HEK293T (cell line): ENCODE measurements around the gene AMZ1.
A peak's percentile ranks its signal among the peaks of the same experiment; 100 is the strongest.
"Not testable (repeated sequence)": the region's sequence is repeated elsewhere in the genome, so short reads cannot be mapped to it uniquely, and the experiment has no call there.

Experiments used
- CTCF ChIA-PET: fragments of 350-600 bp; formaldehyde crosslinking; extraction: SDS; loops from one replicate; lab custom pipeline; 2021; ENCODE audit warnings: antibody characterized with exemption, inconsistent platforms; lab: Yijun Ruan, JAX
- POLR2A ChIA-PET: fragments of 350-600 bp; formaldehyde crosslinking; extraction: SDS; loops from one replicate; lab custom pipeline; 2020; ENCODE audit warnings: antibody characterized with exemption, inconsistent platforms; lab: Yijun Ruan, JAX
- DNase-seq: peaks from one replicate; pipeline ENCODE4 v3.0.0; 2012; ENCODE audit warnings: mixed read lengths; ENCODE audit errors: extremely low spot score
- ARNT ChIP-seq: fragments of 450-650 bp; IDR thresholded peaks from 2 replicates; pipeline ENCODE4 v1.6.1; 2017; ENCODE audit warnings: mild to moderate bottlenecking
- BHLHE40 ChIP-seq: fragments of 450-650 bp; IDR thresholded peaks from 2 replicates; pipeline ENCODE4 v1.6.1; 2016; ENCODE audit warnings: mild to moderate bottlenecking, moderate library complexity, borderline replicate concordance
- CTBP1 ChIP-seq: fragments of 450-650 bp; IDR thresholded peaks from 2 replicates; pipeline ENCODE4 v1.6.1; 2016; ENCODE audit warnings: borderline replicate concordance
- ELF4 ChIP-seq: fragments of 450-650 bp; IDR thresholded peaks from 2 replicates; pipeline ENCODE4 v1.6.1; 2017; ENCODE audit warnings: antibody characterized with exemption
- FOXA1 ChIP-seq: fragments of 450-650 bp; IDR thresholded peaks from 2 replicates; pipeline ENCODE4 v1.6.1; 2016; ENCODE audit warnings: mild to moderate bottlenecking
- FOXK2 ChIP-seq: fragments of 450-650 bp; IDR thresholded peaks from 2 replicates; pipeline ENCODE4 v1.6.1; 2016; ENCODE audit warnings: mild to moderate bottlenecking
- FOXM1 ChIP-seq: fragments of 450-650 bp; IDR thresholded peaks from 2 replicates; pipeline ENCODE4 v1.6.1; 2017; ENCODE audit warnings: mild to moderate bottlenecking, borderline replicate concordance
- HDGF ChIP-seq: fragments of 450-650 bp; IDR thresholded peaks from 2 replicates; pipeline ENCODE4 v1.6.1; 2017; ENCODE audit warnings: antibody characterized with exemption, borderline replicate concordance
- L3MBTL2 ChIP-seq: fragments of 450-650 bp; conservative IDR thresholded peaks from 2 replicates; pipeline ENCODE4 v1.6.1; 2016; ENCODE audit warnings: mild to moderate bottlenecking
- LEF1 ChIP-seq: fragments of 450-650 bp; IDR thresholded peaks from 2 replicates; pipeline ENCODE4 v1.6.1; 2017; ENCODE audit warnings: mild to moderate bottlenecking, borderline replicate concordance
- NFRKB ChIP-seq: fragments of 450-650 bp; IDR thresholded peaks from 2 replicates; pipeline ENCODE4 v1.6.1; 2016; ENCODE audit warnings: mild to moderate bottlenecking, moderate library complexity
- SP1 ChIP-seq: fragments of 450-650 bp; IDR thresholded peaks from 2 replicates; pipeline ENCODE4 v1.6.1; 2017
- SUZ12 ChIP-seq: fragments of 450-650 bp; IDR thresholded peaks from 2 replicates; pipeline ENCODE4 v1.6.1; 2016; ENCODE audit warnings: mild to moderate bottlenecking
- TARDBP ChIP-seq: fragments of 450-650 bp; IDR thresholded peaks from 2 replicates; pipeline ENCODE4 v1.6.1; 2016
- ZNF384 ChIP-seq: fragments of 450-650 bp; IDR thresholded peaks from 2 replicates; pipeline ENCODE4 v1.6.1; 2016
- TF ChIP-seq, protein P1 (sequence below): fragments of 450-650 bp; IDR thresholded peaks from 2 replicates; pipeline ENCODE4 v1.6.1; 2016

AMZ1 gene

GRCh38 chr7:2675256-2675764, 12.7 kb upstream of the AMZ1 start:
- ChIA-PET CTCF (no interaction called here), POLR2A (no interaction called here)
- DNase-seq = no peak
- no peak for TF ChIP-seq ELF4
- no peak for TF ChIP-seq SP1
- no peak for TF ChIP-seq FOXK2
- no peak for TF ChIP-seq ARNT
- TF ChIP-seq NFRKB = no peak
- no peak for TF ChIP-seq ZNF384
- TF ChIP-seq HDGF = no peak
- no peak for TF ChIP-seq FOXM1
- no peak for TF ChIP-seq CTBP1
- TF ChIP-seq, protein P1, sequence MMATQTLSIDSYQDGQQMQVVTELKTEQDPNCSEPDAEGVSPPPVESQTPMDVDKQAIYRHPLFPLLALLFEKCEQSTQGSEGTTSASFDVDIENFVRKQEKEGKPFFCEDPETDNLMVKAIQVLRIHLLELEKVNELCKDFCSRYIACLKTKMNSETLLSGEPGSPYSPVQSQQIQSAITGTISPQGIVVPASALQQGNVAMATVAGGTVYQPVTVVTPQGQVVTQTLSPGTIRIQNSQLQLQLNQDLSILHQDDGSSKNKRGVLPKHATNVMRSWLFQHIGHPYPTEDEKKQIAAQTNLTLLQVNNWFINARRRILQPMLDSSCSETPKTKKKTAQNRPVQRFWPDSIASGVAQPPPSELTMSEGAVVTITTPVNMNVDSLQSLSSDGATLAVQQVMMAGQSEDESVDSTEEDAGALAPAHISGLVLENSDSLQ = no peak

DNA sequence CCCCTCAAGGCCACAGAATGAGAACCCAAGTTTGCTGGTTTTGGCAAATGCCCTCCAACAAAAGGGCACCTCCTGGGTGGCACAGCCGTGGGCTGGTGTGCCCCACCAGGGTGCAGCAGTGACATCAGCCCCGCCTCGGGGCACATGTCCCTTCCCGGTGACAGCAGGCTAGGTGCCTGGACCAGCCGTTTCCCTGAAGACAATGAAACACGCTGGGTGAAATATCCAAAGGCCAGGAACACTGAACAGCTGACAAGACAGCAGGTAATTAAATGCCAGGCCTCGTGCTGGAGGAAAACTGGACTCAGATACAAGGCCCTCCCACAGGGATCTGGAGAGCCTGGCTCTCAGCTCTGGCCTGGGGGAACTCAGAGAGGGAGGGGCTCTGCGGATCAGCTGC, 11.4 kb upstream of the AMZ1 start:
- POLR2A ChIA-PET, DNase-seq, CTCF ChIA-PET: not testable (repeated sequence)

DNA sequence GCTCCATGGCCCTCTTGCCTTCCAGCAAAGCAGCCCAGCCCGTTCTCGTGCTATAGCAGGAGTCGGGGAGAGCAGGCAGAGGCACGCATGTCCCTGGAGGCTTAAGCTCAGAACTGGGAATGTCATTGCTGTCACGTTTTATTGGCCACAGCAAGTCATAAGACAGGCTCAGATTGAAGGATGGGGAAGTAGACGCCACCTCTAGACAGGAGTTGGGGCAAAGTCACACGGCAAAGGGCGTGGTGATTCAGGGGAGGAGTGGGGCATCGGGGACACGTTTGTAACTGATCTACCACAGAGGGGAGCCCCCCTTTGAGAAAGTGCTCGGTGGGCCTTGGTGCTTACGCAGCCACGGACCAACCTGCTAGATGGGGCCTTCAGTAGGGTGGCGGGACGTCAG, 9.5 kb upstream of the AMZ1 start:
- CTCF ChIA-PET, DNase-seq, POLR2A ChIA-PET: not testable (repeated sequence)

DNA sequence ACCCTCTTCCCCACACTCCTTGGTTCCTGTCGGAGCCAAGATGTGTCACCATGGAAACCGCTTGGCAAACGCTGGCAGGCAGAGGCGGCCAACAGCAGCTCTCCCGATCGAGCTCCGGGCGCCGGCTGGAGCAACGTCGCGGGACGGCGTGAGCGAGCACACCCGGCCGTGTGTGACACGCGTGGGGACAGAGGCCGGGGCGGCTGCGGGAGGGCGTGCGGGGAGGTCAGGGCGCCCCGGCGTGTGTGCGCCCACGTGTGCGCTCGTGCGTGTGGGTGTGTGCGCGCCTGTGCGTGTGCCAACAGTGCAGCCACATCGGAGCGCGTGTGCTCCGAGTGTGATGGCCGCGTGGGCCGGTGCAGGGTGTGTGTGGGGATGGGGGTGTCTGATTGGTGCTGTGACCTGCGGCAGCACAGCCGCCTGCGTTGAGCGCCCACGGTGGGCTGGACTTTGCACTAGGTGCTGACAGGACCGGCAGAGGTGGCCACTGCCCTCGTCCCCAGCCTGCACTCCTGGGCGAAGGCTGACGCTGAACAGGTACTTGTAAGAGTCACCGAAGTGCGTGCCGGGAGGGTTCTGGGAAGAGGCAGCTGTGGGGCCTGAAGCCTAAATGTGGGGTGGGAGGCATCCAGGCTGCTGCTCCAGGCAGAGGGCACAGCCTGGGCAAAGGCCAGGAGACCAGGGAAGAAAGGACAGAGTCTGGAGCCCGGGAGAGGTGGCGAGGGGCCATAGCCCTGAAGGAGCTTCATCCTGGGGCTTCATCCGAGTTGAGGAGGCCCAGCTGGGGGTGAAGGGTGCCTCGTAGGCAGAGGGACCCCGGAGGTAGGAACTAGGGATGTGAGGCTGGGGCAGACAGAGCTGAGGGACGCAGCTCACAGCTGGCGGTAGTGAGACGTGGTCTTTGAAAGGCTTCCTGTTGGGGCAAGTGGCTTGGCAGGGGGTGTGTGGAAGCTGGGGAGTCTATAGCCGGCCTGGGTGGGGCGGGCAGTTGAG, 8.6 kb upstream of the AMZ1 start:
- DNase-seq, POLR2A ChIA-PET: not testable (repeated sequence)
- CTCF ChIA-PET = interaction anchor here (0.6 to 1.8 kb wide), 4 partner anchors 12 to 211 kb away, joined by 3 to 7 read pairs (median 4); no protein-coding TSS in a partner anchor

- DNase-seq = no peak
- CTCF ChIA-PET = interaction anchor here (0.6 to 1.8 kb wide), 8 partner anchors 11 to 229 kb away, joined by 3 to 7 read pairs (median 4); no protein-coding TSS in a partner anchor
- POLR2A ChIA-PET = no interaction called here
- no peak for TF ChIP-seq ELF4
- TF ChIP-seq SUZ12 = no peak
These were observed 7.7 kb upstream of the AMZ1 start for GRCh38 chr7:2680256-2680655.

DNA sequence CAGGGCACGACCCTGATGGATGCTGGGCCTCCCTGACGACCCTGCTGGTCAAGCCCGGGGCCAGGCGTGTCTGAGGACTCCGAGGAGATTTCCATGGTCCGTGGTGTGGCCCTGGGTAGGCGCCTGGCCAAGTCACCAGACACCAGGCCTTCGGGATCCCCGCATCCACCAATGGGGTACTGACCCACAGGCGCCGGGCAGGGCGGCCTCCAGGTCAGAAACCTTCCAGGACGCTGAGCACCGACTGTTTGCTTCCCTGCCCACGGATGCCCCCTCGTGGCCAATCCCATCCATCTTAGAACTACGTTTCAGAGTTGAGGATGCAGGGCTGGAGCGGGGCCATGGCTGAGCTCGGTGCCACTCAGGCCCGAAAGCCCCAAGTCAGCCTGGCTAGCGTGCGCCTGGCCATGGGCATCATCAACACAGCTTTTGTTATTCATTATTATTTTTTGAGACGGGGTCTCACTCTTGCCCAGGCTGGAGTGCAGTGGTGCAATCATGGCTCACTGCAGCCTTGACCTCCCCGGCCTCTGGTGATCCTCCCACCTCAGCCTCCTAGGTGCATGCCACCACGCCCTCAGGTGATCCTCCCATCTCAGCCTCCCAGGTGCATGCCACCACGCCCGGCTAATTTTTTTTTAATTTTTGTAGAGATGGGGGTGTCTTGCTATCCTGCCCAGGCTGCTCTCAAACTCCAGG, 7.1 kb upstream of the AMZ1 start:
- DNase-seq = peak; percentile 82
- POLR2A ChIA-PET = no interaction called here
- CTCF ChIA-PET = interaction anchor here (0.5 to 1.9 kb wide), 16 partner anchors 8 to 926 kb away, joined by 3 to 8 read pairs (median 4); partner anchors contain the start of gene BRAT1
- TF ChIP-seq HDGF (no peak), CTBP1 (no peak), BHLHE40 (no peak), LEF1 (no peak), SUZ12 (no peak), TARDBP (no peak), FOXK2 (no peak), FOXA1 (no peak), SP1 (no peak)

DNA sequence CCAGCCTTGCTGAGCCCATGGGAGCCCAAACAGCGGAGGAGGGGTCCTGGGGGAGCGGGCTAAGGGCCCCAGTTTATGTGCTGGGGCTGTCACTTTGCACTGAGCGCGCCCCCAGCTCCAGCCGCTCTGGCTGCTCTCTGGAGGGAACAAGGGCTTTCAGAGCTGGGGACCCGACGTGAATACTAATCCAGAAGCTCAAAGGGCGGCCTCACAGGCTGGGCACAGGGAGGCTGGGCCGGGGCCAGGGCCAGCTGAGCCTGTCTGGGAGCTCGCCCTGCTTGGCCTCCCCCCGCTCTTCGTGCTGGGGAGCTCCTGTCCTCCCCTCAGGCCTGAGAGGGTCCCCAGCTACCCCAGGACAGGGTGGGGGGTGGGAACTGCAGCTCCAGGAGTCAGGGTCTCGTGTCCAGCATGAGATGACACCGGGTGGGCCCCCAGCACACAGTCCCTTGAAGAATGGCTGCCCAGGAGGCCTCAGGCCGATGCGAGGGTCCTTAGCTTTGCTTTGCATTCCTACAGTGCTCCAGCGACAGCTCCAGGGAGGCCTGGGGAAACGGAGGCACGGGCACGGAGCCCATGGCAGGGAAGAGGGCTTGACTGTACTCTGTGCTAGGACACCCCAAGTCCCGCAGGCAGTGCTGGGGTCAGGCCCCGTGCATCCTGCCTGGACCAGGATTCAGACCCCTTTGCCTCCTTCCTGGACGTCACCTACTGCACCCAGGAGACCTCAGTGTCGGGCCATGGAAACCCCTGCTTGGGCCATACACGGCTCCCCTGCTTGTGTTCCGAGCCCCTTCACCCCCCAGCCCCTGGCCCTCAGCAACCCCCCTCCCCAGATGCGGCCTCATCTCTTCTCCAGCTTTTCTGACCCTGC, 5.8 kb upstream of the AMZ1 start:
- CTCF ChIA-PET = interaction anchor here (0.5 to 1.9 kb wide), 4 partner anchors 11 to 61 kb away, joined by 3 to 8 read pairs (median 6); no protein-coding TSS in a partner anchor

More for the DNA sequence above, 5.8 kb upstream of the AMZ1 start:
- POLR2A ChIA-PET = no interaction called here
- TF ChIP-seq FOXA1 = no peak
- TF ChIP-seq SP1 = no peak
- no peak for TF ChIP-seq FOXM1
- no peak for TF ChIP-seq ELF4
- no peak for TF ChIP-seq BHLHE40
- TF ChIP-seq ZNF384 = no peak
- TF ChIP-seq FOXK2 = no peak
- TF ChIP-seq ARNT = no peak
- no peak for TF ChIP-seq L3MBTL2
- no peak for TF ChIP-seq HDGF
- no peak for TF ChIP-seq SUZ12
- TF ChIP-seq CTBP1 = no peak
- TF ChIP-seq NFRKB = no peak
- TF ChIP-seq LEF1 = no peak
- TF ChIP-seq, protein P1 = no peak
- no peak for TF ChIP-seq TARDBP
- DNase-seq = no peak
